K562 (cell line): ENCODE results near the gene SLAMF8. TPM values are rescaled to one million over a fixed set of nuclear protein-coding genes. Genes with fewer than 3 reads are reported as not detected.

Source experiments
- ATAC-seq: fragments of 200-7000 bp; cut with Tn5 transposase; 3 replicates; pipeline ENCODE4 v1.9.1; 2020; ENCODE audit warnings: moderate library complexity
- BruUV-seq: library from RNA; stranded (reverse); fragments of 400-500 nt; replicated peaks from 2 replicates; lab custom pipeline; 2021; lab: Mats Ljungman, UMichigan
- CTCF ChIA-PET: fragments of 300-600 bp; formaldehyde crosslinking; extraction: SDS; loops from one replicate; lab custom pipeline; 2021; ENCODE audit warnings: low intra/inter-chr PET ratio; lab: Yijun Ruan, JAX
- POLR2A ChIA-PET: fragments of 300-600, 350-650 bp; sonication (Branson Sonifier 250); formaldehyde crosslinking; extraction: SDS; loops from one replicate; lab custom pipeline; 2021; ENCODE audit warnings: antibody characterized with exemption, inconsistent platforms; lab: Yijun Ruan, JAX
- DNase-seq, 4 experiments: peaks; one replicate each; pipeline versions ENCODE4 v3.0.0 to v3.0.0-alpha.2; 2011 to 2018; ENCODE audit warnings: low spot score in 3 of 4, mixed read lengths in 3 of 4; ENCODE audit errors: extremely low read depth in 1 of 4
- FAIRE-seq: peaks from 2 replicates; lab custom pipeline; 2011; peaks lifted over from hg19 to GRCh38; lab: Jason Lieb, UNC
- H2AFZ ChIP-seq: 2 replicates; pipeline ENCODE4 v1.6.0; 2011; ENCODE audit warnings: low read depth, low read length, control low read depth, inconsistent platforms
- H3K27ac ChIP-seq: fragments of 200-600 bp; 3 replicates; pipeline ENCODE4 v1.8.0; 2011; ENCODE audit warnings: low read depth, mild to moderate bottlenecking, control low read depth, inconsistent platforms, low read length, moderate library complexity, mixed read lengths; ENCODE audit errors: extremely low read depth
- H3K27me3 ChIP-seq, 2 experiments: fragments of 300-600 bp in 1 of 2; 2 replicates in 1 of 2; 3 replicates in 1 of 2; pipeline versions ENCODE4 v1.6.0 to v1.8.0; 2011; ENCODE audit warnings: inconsistent platforms in 2 of 2, low read length in 2 of 2, mild to moderate bottlenecking in 1 of 2, mixed read lengths in 1 of 2, moderate library complexity in 1 of 2; ENCODE audit not compliant: control insufficient read depth in 2 of 2, insufficient read depth in 2 of 2
- H3K36me3 ChIP-seq: fragments of 300-600 bp; 3 replicates; pipeline ENCODE4 v1.8.0; 2011; ENCODE audit warnings: mild to moderate bottlenecking, low read length, inconsistent platforms; ENCODE audit not compliant: control insufficient read depth, insufficient read depth
- H3K4me1 ChIP-seq, 2 experiments: fragments of 200-600 bp in 1 of 2; replicated peaks in 1 of 2; 2 replicates in 1 of 2; 3 replicates in 1 of 2; pipeline versions ENCODE4 v1.5.1 to v1.8.0; 2011; ENCODE audit warnings: inconsistent platforms in 2 of 2, low read length in 2 of 2, mild to moderate bottlenecking in 1 of 2, mixed read lengths in 1 of 2, moderate library complexity in 1 of 2; ENCODE audit not compliant: control insufficient read depth in 2 of 2, insufficient read depth in 2 of 2
- H3K4me2 ChIP-seq: 2 replicates; pipeline ENCODE4 v1.6.1; 2011; ENCODE audit warnings: low read length, control low read depth, inconsistent platforms, mixed read lengths; ENCODE audit not compliant: insufficient read depth
- H3K4me3 ChIP-seq: fragments of 200-600 bp; sonication (generic), shearing (Covaris generic); 2 replicates; pipeline ENCODE4 v1.5.1; 2016; ENCODE audit warnings: control low read depth, inconsistent platforms
- H3K79me2 ChIP-seq: fragments of 200-600 bp; 3 replicates; pipeline ENCODE4 v1.8.0; 2011; ENCODE audit warnings: low read length, inconsistent platforms; ENCODE audit not compliant: control insufficient read depth, insufficient read depth
- H3K9ac ChIP-seq, 2 experiments: 2 replicates each; pipeline versions ENCODE4 v1.6.0 to v1.6.1; 2011; ENCODE audit warnings: low read depth in 2 of 2, low read length in 2 of 2, control low read depth in 1 of 2, inconsistent platforms in 1 of 2, mild to moderate bottlenecking in 1 of 2, mixed read lengths in 1 of 2; ENCODE audit not compliant: insufficient read depth in 1 of 2
- H3K9me1 ChIP-seq: one replicate; pipeline ENCODE4 v1.6.0; 2011; ENCODE audit warnings: inconsistent platforms, mild to moderate bottlenecking, low read length, moderate library complexity; ENCODE audit not compliant: control insufficient read depth, insufficient read depth
- H3K9me3 ChIP-seq: replicated peaks from 2 replicates; pipeline ENCODE4 v1.5.1; 2011; ENCODE audit warnings: low read depth, low read length, inconsistent platforms; ENCODE audit not compliant: control insufficient read depth, insufficient read depth
- H4K20me1 ChIP-seq: replicated peaks from 2 replicates; pipeline ENCODE4 v1.6.1; 2011; ENCODE audit warnings: low read length, inconsistent platforms, mixed read lengths; ENCODE audit not compliant: control insufficient read depth, insufficient read depth
- FOXK1 ChIP-seq: sonication (generic); formaldehyde crosslinking; IDR thresholded peaks from 2 replicates; pipeline ENCODE4 v1.8.0; 2022; ENCODE audit warnings: missing genetic modification reagents, mild to moderate bottlenecking, borderline replicate concordance
- HCFC1 ChIP-seq: IDR thresholded peaks from 2 replicates; pipeline ENCODE4 v1.6.1; 2012; ENCODE audit warnings: low read depth, low read length, improper control_type of control experiment
- NR2F6 ChIP-seq: fragments of 450-650 bp; formaldehyde crosslinking; IDR thresholded peaks from 2 replicates; pipeline ENCODE4 v1.4.0; 2020; ENCODE audit warnings: mild to moderate bottlenecking
- SMAD1 ChIP-seq: fragments of 150-350 bp; IDR thresholded peaks from 2 replicates; pipeline ENCODE4 v1.6.1; 2014; ENCODE audit warnings: low read length, low read depth; ENCODE audit not compliant: partially characterized antibody
- SNRNP70 ChIP-seq: fragments of 200-400 bp; formaldehyde crosslinking; optimal IDR thresholded peaks from 2 replicates; pipeline ENCODE3; 2017; ENCODE audit warnings: low read depth, low read length
- SP2 ChIP-seq: IDR thresholded peaks from 2 replicates; pipeline ENCODE4 v1.6.1; 2011; ENCODE audit warnings: mild to moderate bottlenecking, low read depth, low read length, moderate library complexity; ENCODE audit not compliant: poor library complexity, severe bottlenecking; ENCODE audit errors: extremely low read depth
- WGBS: fragments of 100-300 bp; shearing (Covaris generic); methylation state at CpG from one replicate; pipeline ENCODE4 v1.1.6; 2016; ENCODE audit warnings: low coverage, mixed read lengths; ENCODE audit not compliant: insufficient coverage; ENCODE audit errors: missing lambda C conversion rate; 5-methylcytosine and 5-hydroxymethylcytosine counted together
- in situ Hi-C: fragments of 300-500 bp; cut with MboI; formaldehyde crosslinking; loops from 4 replicates; pipeline ENCODE4 v1.15.0; 2018; ENCODE audit warnings: inconsistent platforms, mixed read lengths
- intact Hi-C: fragments of 100-400 bp; cut with micrococcal nuclease; formaldehyde crosslinking; loops from 2 replicates; pipeline ENCODE4 v1.14.2; 2022
- polyA plus RNA-seq, 8 experiments: library from polyadenylated mRNA; depleted of rRNA in 4 of 8; stranded (reverse) in 5 of 8; unstranded in 3 of 8; fragments of >200 nt; fragmentation: Nextera tagmentation in 2 of 8; fragmentation: Illumina TruSeq in 1 of 8; extraction: Ambion mirVana in 2 of 8; extraction: Trizol in 1 of 8; gene quantifications; 2 replicates each; pipeline versions ENCODE4 v1.2.1 to v1.2.3, GENCODE V29; 2011 to 2014; ENCODE audit warnings: inconsistent platforms in 1 of 8, missing spikeins in 1 of 8
- total RNA-seq, 7 experiments: library from RNA; depleted of rRNA in 6 of 7; stranded (reverse); fragments of >200 nt in 6 of 7; fragmentation: Illumina TruSeq in 2 of 7; extraction: Trizol in 2 of 7; gene quantifications; 2 replicates each; pipeline versions ENCODE4 v1.2.1 to v1.2.3, GENCODE V29; 2011 to 2021; ENCODE audit warnings: low replicate concordance in 1 of 7
- TF ChIP-seq, protein P1 (sequence below): fragments of 250-450 bp; sonication (Bioruptor Pico); IDR thresholded peaks from 2 replicates; pipeline ENCODE4 v1.4.0; 2020; ENCODE audit warnings: mild to moderate bottlenecking, moderate library complexity

SLAMF8 gene
- total and polyA plus RNA-seq, 9 of the 15 experiments (the other 6 are each of a cell fraction or from before 2014, with no cell fraction given) = not detected

DNA sequence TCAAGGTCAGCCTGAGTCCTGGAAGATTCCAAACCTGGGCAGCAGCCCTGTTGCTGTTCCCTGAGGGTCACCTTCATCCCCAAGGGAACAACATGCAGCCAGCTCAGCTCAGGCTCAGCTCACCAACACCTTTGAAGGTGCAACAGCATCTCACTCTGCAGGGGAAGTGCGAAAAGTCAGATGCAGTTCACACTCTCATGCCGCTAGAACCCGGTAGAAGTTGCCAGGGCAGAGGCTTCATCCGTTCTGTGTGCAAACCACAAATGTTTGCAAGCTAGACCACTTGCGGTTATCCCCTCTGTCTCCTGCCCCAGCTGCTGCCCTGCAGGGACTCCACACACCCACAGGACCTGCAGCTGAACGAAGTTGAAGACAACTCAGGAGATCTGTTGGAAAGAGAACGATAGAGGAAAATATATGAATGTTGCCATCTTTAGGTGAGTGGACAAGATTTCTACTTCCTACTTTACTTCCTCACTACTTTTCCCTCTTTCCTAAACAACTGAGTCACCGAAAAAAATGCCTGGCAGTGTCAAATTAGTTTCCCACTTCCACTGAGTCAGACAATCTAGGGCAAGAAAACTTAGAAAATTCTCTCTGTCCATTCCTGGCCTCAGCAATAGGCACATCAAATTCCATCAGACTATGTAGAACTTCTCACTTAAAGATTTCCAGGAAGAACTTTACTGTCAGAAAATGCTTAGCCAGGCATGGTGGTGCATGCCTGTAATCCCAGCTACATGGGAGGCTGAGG, 26.3 kb upstream of the SLAMF8 start:
- CTCF ChIA-PET = interaction anchor here (4.3 to 4.4 kb wide), 2 partner anchors 91 to 206 kb away, joined by 36 to 44 read pairs; no protein-coding TSS in a partner anchor
- no TSS peak for BruUV-seq
- POLR2A ChIA-PET = interaction anchor here (0.7 kb wide), 1 partner anchor 113 kb away, joined by 3 read pairs; no protein-coding TSS in a partner anchor
- Histone ChIP-seq H2AFZ (no peak overlapping the region), H3K9me1 (no peaks in the 10 kb centered on the region), H3K4me1 (no peaks in the 10 kb centered on the region), H3K27me3 (peaks cover 27 to 40% of the 10 kb centered on the region in 2 experiments), H3K9me3 (no peaks in the 10 kb centered on the region), H3K27ac (no peak overlapping the region), H3K79me2 (no peaks in the 10 kb centered on the region), H3K9ac (no peak overlapping the region), H4K20me1 (peaks cover 3% of the 10 kb centered on the region; the same call in 1 of the 2 replicates), H3K36me3 (no peaks in the 10 kb centered on the region), H3K4me3 (no peak overlapping the region), H3K4me2 (no peak overlapping the region)
- ATAC-seq (no peak), DNase-seq (no peak), FAIRE-seq (no peak)
- TF ChIP-seq HCFC1 (no peak), FOXK1 (CRISPR knock-in tag) (no peak), SMAD1 (no peak), SNRNP70 (no peak), SP2 (no peak), NR2F6 (CRISPR knock-in tag) (no peak)
- TF ChIP-seq, protein P1, sequence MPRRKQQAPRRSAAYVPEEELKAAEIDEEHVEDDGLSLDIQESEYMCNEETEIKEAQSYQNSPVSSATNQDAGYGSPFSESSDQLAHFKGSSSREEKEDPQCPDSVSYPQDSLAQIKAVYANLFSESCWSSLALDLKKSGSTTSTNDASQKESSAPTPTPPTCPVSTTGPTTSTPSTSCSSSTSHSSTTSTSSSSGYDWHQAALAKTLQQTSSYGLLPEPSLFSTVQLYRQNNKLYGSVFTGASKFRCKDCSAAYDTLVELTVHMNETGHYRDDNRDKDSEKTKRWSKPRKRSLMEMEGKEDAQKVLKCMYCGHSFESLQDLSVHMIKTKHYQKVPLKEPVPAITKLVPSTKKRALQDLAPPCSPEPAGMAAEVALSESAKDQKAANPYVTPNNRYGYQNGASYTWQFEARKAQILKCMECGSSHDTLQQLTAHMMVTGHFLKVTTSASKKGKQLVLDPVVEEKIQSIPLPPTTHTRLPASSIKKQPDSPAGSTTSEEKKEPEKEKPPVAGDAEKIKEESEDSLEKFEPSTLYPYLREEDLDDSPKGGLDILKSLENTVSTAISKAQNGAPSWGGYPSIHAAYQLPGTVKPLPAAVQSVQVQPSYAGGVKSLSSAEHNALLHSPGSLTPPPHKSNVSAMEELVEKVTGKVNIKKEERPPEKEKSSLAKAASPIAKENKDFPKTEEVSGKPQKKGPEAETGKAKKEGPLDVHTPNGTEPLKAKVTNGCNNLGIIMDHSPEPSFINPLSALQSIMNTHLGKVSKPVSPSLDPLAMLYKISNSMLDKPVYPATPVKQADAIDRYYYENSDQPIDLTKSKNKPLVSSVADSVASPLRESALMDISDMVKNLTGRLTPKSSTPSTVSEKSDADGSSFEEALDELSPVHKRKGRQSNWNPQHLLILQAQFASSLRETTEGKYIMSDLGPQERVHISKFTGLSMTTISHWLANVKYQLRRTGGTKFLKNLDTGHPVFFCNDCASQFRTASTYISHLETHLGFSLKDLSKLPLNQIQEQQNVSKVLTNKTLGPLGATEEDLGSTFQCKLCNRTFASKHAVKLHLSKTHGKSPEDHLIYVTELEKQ = no peak
- WGBS = 1% methylated on average over 8 of the region's 8 CpGs
- intact Hi-C loops = no loop called here
- in situ Hi-C loops = no loop called here
